DND-41 (cell line): ENCODE measurements around the gene KAT6B.

ENCODE experiments used
- EZH2 ChIP-seq: IDR thresholded peaks from 3 replicates; pipeline ENCODE4 v1.6.1; 2012; ENCODE audit warnings: borderline replicate concordance, low read depth, mild to moderate bottlenecking, moderate library complexity, low read length, inconsistent platforms; ENCODE audit not compliant: severe bottlenecking
- TF ChIP-seq, protein P1 (sequence below): IDR thresholded peaks from 2 replicates; pipeline ENCODE4 v1.5.1; 2012; ENCODE audit warnings: borderline replicate concordance, low read length, moderate library complexity, mild to moderate bottlenecking; ENCODE audit not compliant: poor library complexity, severe bottlenecking; ENCODE audit errors: extremely low read depth

DNA sequence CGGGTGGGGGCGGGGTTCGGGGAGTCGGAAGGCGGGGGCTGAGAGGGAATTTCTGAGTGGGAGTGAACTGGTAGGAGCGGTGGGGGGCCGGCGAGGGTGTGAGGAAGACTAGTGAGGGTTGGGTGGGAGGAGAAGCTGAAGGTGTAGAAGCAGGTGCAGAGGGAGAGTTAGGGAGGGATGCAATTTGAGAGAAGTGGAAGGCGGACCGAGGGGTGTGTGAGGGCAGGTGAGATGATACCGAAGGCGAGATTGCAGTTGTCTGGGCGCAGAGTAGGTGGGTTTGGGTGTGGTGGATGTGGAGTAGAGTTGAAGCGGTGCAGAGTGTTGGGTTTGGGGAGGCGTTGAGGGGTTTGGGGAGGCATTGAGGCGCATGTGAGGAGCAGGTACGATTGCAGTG is 643 bp downstream of the KAT6B start:
- TF ChIP-seq, protein P1, sequence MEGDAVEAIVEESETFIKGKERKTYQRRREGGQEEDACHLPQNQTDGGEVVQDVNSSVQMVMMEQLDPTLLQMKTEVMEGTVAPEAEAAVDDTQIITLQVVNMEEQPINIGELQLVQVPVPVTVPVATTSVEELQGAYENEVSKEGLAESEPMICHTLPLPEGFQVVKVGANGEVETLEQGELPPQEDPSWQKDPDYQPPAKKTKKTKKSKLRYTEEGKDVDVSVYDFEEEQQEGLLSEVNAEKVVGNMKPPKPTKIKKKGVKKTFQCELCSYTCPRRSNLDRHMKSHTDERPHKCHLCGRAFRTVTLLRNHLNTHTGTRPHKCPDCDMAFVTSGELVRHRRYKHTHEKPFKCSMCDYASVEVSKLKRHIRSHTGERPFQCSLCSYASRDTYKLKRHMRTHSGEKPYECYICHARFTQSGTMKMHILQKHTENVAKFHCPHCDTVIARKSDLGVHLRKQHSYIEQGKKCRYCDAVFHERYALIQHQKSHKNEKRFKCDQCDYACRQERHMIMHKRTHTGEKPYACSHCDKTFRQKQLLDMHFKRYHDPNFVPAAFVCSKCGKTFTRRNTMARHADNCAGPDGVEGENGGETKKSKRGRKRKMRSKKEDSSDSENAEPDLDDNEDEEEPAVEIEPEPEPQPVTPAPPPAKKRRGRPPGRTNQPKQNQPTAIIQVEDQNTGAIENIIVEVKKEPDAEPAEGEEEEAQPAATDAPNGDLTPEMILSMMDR = no peak
- TF ChIP-seq EZH2 = no peak
